Stimulated activated CD8-positive, alpha-beta memory T cell treated with anti-CD3 and anti-CD28 coated beads, Interleukin-2, amount 100 ng/mL, for 1 hour (primary cell): ENCODE data around the gene SBF2.
"Not testable (repeated sequence)": the region's sequence is repeated elsewhere in the genome, so short reads cannot be mapped to it uniquely, and the experiment has no call there.

Experiments
- DNase-seq, 2 donors: peaks; one replicate each; pipeline ENCODE4 v3.0.0-alpha.2; 2020; ENCODE audit warnings: low read depth in 2 of 2

SBF2 gene

GRCh38 chr11:9956483-9956882 lies 337.5 kb downstream of the SBF2 start:
- DNase-seq, result no peak

- no peak for DNase-seq
Observed at GRCh38 chr11:9955391-9955790, 338.6 kb downstream of the SBF2 start.

GRCh38 chr11:9953994-9954626 lies 339.9 kb downstream of the SBF2 start:
- no peak for DNase-seq

GRCh38 chr11:9952511-9953196 lies 341.4 kb downstream of the SBF2 start:
- DNase-seq, result no peak

GRCh38 chr11:9951807-9952206 lies 342.2 kb downstream of the SBF2 start:
- DNase-seq, result no peak

- no peak for DNase-seq
Observed at GRCh38 chr11:9950462-9950861, 343.6 kb downstream of the SBF2 start.

GRCh38 chr11:9947231-9947864 lies 346.7 kb downstream of the SBF2 start:
- DNase-seq, result no peak

GRCh38 chr11:9945680-9946079 lies 348.3 kb downstream of the SBF2 start:
- not testable (repeated sequence) for DNase-seq

GRCh38 chr11:9943386-9944110 lies 350.5 kb downstream of the SBF2 start:
- DNase-seq, result no peak

- DNase-seq, result no peak
Observed at GRCh38 chr11:9941991-9942390, 352.0 kb downstream of the SBF2 start.

- not testable (repeated sequence) for DNase-seq
Observed at GRCh38 chr11:9939150-9939549, 354.9 kb downstream of the SBF2 start.

- DNase-seq, result no peak
Observed at GRCh38 chr11:9936754-9937153, 357.3 kb downstream of the SBF2 start.

- not testable (repeated sequence) for DNase-seq
Observed at GRCh38 chr11:9932843-9933242, 361.2 kb downstream of the SBF2 start.

GRCh38 chr11:9930562-9931331 lies 363.3 kb downstream of the SBF2 start:
- DNase-seq, result not testable (repeated sequence)

GRCh38 chr11:9927670-9928069 lies 366.3 kb downstream of the SBF2 start:
- no peak for DNase-seq

GRCh38 chr11:9923280-9923679 lies 370.7 kb downstream of the SBF2 start:
- DNase-seq, result no peak

GRCh38 chr11:9922806-9923205 lies 371.2 kb downstream of the SBF2 start:
- no peak for DNase-seq

GRCh38 chr11:9916480-9916879 lies 377.5 kb downstream of the SBF2 start:
- DNase-seq, result no peak

GRCh38 chr11:9914064-9914463 lies 380.0 kb downstream of the SBF2 start:
- DNase-seq, result no peak

GRCh38 chr11:9905960-9906791 lies 387.8 kb downstream of the SBF2 start:
- DNase-seq, result no peak

GRCh38 chr11:9905501-9905951 lies 388.5 kb downstream of the SBF2 start:
- DNase-seq, result no peak
